CD4-positive, alpha-beta T cell treated with Interleukin-21 for 1 hour (primary cell): Measurements from ENCODE around the gene CKMT2.
A peak's percentile ranks its signal among the peaks of the same experiment; 100 is the strongest.

ENCODE experiments used
- DNase-seq: peaks from one replicate; pipeline ENCODE4 v3.0.0-alpha.2; 2020

CKMT2 gene

DNA sequence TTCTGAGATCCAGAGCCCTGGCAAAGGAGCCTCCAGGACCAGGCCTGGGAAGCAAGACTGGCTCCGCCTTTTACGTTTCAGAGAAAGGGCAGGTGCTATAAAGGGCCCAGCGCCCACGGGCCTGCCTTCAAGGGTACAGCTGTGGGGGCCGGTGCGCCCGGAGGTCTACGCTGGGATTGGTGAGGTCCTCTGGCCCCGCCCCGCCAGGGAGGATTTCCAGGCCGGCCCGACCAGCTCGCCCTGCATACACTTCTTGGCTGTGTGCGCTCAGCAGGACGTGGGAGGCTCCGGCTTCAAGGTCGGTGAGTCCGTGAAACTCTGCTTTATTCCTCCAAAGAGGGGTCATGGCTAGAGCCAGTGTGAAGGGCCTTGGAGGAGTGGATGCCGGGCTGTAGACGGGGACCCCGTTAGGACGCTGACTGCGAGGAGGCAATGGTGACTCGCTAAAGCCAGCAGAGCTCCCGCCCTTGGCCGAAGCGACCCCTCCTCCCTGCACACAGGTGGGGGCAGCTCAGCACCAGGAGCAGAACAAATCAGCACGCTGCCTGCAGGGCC lies at the start of gene CKMT2:
TSS of gene CKMT2 (plus strand) at position 243 of the 555 bp plus-strand sequence. CDS start 17,811 bp downstream, outside the sequence.
- DNase-seq, result no peak

DNA sequence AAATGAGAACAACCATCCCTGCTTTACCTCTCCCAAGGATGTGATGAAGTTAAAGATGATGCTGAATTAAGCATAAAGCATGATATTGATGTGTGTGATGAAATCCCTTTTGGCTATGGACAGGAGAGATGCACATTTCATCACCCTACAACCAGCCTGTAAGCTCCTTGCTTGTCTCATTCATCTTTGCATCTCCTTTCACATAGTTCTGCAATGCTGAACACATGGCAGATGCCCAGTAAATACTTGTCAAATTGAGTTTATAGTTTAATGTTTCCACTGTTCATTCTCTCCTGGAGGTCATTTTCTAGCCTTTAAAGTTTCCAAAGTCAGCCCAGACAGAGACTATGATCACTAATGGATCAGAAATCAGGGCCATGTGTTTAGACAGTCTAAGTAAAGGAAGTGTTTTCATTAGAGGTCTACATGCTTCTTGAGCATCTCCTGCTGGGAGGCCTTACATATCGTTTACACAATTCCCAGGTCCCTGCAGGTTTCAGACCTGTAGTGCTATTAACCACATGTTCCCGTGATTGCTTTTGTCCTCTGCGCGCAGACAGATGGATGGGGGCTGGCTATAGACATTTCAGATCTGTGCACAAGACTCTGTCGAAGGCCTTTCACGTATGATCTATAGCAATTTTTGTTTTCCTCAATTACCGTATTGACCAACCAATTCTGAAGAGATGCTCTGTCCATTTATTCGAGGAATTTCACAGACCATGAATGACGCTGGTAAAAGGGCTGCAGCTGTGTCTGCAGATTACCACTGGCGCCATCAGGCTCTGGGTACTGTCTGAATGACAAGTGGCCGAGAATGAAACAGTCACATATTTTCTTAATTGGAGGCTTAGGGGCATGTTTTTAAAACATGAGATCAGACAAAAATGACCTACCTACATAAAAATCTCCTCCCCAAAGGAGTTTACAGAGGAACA lies 49.0 kb upstream of the CKMT2 start:
- DNase-seq, result no peak

DNA sequence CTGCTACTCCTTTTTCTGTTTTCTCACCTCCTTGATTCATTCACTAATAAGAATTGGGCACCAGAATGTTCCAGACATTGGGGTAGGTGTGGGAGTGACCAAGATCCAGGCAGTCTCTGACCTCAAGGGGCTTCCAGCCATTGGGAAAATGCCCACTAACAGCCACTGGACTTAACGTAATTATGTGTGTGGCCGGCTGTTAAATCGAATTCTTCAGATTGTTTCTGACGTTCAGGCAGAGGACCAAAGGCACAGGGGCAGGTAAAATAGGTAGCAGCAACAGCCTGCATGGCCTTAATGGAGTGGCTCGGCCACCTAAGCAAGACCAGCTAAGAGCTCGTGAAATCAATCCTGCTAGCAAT lies 48.4 kb upstream of the CKMT2 start:
- no peak for DNase-seq

DNA sequence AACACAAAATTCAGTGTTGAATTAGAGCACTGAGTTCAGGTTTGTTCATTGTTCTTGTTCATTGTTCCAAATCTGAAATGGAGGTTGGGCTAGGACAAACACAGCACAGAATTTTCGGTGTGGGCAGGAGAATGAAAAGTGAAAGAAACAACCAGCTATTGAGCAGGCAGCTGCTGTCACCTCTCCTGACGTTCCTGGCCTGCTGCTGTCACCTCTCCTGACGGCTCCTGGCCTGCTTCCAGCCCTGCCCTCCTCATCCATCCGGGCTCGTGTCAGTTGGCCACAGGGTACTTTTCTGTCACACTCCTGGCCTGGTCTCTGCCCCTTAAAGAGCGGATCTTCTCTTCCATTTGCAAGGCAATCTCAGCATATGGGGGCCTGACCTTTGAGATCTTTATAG lies 45.2 kb upstream of the CKMT2 start:
- DNase-seq, result no peak

DNA sequence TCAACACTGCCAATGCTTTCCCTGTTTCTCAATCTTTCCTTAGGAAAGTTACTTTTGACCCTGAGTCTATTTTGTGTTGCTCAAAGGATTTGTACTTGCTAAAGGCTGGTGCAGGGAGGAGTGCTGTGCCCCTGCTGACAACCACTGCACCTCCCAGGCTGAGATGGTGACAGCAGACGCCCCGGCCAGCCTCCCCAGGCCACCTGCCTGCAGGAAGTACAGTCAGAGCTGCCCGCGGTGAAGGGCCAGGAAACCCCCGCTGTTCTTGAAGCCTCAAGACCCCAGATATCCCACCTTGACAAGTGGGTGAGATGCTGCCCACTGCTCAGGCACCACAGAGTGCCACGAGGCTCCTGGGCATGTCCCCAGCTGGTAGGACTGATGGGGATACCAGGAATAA lies 44.2 kb upstream of the CKMT2 start:
- no peak for DNase-seq

DNA sequence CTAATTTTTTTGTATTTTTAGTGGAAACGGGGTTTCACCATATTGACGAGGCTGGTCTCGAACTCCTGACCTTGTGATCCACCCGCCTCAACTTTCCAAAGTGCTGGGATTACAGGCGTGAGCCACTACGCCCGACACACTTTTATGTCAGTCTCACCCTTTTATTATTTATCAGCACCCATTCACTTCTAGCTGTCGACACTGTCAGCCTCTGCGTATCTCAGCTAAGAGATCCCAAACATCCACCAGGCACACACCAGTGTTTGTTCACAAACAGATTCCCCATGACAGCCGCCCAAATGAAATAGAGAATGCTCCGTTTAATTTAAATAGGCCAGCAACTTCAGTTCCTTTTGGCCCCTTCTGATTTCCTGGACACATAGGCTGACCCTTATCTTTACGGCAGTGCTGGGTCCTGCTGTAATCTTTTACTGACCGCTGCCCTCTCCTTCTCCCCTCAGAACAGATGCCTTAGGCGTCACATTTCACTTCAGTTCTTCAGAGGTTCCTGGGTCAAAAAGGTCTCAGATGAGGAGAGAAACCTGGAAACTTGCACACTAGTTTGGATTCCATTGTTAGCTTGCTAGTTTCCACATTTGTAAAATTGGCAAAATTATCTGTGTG lies 43.1 kb upstream of the CKMT2 start:
- no peak for DNase-seq

DNA sequence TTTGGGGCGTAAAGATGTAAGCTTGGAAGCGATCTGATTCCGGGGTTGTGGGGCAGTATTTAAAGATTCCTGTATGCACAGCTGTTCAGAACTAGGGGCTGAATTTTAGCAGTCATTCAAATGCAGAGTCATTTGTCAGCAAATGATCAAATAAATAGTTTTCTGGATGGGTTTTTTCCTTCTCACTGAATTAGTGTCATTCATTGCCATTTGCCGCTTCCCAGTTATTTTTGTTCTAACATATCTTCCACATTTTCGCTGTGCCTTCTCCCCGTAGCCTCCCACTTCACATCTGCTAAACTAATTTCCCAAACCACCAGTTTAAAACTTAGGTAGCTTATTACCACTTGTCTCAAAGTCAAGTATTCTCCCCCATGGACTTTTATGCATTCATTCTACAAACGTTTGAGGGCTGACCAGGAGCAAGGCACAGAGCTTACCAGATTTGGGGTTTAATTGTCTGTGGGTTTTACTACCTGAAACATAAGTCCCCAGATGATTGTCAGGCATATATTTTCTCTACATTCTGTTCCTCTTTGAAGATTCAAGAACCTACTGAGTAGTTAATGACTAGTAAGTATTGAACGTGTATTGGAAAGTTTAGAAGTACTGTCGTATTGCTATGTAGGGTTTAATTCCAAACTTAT lies 41.3 kb upstream of the CKMT2 start:
- DNase-seq, result no peak

DNA sequence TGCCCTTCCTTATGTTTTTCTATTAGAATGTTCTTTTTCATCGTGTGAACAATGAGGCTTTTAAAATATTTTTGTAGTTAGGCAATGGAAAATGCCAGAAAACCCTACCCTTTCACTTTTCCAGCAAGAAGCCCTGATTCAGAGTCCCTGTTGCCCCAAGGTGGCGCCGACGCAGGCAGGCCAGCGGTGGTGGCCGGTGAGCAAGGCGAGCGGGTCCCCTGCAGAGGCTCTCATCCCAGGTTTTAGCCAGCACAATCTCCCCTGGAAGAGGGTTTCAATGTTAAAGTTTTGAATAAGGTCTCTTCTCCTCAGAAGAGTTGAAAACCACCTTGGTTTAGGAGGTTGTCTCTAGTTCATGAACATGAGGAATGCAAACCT lies 40.8 kb upstream of the CKMT2 start:
- DNase-seq, result no peak

DNA sequence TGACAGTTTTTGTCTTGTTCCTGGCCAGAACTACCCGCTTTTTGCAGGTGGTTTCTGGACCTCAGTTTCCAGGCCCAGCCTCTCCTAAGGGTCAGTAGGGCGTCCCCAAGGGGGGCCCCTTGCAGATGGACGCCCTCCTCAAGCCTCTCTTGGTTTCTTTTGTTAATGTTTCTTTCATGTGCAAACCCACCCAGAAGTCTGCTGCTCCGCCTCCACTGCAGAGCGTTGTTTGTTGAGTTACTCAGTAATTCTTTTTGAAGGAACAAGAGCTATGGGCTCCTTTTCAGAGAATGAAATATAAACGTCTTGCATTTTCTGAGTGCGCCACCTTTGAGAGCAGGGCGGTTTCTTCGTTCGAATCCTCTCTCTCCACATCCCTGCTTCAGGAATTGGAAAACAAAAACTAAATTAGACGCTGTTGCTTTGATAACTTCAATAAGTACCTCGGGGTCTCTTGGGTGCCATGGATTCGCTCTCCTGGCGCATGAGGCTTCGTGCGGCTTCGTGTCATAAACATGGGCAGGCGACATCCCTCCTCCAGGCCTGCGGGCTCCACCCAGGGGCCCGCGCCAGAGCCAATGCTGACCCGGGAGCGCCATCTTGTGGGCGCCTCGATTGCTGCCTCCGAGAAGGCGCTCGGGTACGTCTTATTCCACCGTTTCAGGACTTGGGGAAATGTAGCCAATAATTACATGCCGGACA lies 38.3 kb upstream of the CKMT2 start:
- peak; percentile 78 for DNase-seq

DNA sequence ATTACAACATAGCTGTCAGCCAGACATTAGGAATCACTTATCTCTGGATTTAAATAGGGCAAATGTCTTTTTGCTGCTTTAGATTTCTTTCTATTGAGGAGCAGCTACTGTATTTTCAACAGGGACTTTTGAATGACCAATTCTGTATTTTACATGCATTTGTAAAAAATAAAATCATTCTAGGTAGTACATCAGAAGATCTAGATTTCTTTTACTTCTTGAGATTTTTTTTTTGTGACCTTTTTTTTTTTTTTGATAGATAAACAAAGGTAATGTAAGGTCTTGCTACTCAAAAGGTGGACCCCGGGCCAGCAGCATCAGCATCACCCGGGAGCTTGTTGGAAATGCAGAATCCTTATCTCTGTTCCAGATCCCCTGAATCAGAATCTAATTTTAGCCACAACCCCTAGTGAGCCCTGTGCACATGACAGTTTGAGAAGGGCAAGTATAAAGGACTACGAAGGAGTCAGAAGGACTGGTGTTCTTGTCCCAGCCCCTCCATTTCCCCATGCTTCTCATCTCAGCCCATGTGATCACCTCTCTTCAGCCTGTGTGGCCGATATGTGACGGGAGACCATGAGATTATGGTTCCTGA lies 37.7 kb upstream of the CKMT2 start:
- no peak for DNase-seq

DNA sequence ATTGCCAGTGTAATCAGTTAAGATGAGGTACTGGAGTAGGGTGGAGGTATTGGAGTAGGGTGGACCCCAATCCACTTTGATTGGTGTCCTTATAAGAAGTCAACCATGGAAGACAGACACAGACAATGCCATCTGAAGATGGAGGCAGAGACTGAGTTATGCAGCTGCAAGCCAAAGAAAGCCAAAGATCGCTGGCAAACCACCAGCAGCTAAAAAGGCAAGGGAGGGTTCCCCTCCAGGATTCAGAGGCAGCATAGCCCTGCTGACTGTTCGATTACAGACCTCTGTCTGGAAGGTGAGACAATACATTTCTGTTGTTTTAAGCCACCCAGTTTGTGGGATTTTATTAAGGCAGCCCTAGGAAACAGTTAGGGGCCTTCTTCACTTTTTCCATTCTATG lies 30.5 kb upstream of the CKMT2 start:
- DNase-seq, result no peak

DNA sequence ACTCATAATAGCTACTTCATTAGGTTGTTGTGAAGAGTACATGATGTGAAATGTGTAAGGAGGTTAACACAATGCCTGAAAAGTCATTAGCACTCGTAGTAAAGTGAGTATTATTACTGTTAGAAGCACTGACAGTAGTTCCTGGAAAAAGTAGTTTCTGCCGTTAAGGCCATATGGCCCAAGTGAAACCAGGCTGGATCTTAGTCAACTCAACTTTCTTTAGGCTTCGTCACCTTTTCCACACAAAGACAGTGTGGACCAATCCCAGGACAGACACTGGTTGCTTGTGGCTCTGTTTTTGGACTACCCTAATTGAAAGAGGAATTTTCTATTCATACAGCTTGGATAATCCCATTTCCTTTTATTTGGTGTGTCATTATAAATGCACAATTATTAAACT lies 29.4 kb upstream of the CKMT2 start:
- no peak for DNase-seq

DNA sequence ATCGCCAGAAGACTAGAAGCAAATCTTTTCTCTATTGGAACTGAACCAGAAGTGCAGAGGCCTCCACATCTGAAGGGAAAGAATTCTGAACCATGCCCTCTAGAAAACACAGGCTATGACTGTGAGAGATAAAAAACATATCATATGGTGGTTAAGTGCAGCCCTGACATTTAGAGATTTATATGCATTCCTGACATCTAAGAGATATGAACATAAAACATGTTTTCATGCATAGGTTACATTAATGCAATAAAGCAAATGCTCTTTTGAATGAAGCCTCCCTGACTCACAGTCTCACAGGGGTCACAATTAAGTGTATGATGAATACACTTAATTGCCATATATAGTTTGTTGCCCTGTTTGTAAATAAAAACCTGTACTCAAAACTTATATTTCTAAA lies 28.9 kb upstream of the CKMT2 start:
- no peak for DNase-seq

DNA sequence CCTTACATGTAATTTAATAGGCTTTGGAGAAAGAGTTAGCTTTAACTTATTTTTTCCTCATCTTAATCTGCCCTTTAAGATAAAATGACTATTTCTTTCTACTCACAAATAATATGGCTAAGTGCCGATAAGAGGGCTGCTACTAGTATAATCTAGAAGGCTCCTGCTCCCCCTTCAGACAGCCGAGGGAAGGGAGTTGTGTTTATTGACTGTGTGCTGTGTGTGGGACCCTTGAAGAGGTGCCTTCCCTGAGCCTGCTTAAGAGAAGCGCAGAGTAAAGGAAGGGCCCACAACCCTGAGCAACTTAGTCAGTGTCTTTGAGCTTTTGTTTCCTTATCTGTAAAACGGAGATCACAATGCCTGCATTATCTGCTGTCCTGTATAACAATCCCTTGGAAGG lies 28.1 kb upstream of the CKMT2 start:
- DNase-seq, result no peak

DNA sequence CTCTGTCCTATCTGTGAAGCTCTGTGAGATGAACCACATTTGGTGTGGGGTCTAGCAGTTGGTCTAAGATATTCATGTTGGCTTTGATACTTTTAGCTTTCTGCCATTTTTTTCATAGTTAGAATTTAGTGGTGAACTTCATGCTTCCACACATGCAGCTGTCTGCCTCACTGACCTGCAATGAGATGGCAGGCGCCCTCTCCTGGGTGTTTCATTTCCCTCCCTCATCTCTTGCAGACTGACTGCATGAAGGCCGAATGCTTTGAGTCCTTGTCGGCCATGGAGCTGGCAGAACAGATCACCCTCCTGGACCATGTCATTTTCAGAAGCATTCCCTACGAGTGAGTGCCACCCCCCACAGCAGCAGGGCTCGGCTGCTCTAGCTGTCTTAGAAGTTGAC lies 26.1 kb upstream of the CKMT2 start:
- DNase-seq, result no peak

DNA sequence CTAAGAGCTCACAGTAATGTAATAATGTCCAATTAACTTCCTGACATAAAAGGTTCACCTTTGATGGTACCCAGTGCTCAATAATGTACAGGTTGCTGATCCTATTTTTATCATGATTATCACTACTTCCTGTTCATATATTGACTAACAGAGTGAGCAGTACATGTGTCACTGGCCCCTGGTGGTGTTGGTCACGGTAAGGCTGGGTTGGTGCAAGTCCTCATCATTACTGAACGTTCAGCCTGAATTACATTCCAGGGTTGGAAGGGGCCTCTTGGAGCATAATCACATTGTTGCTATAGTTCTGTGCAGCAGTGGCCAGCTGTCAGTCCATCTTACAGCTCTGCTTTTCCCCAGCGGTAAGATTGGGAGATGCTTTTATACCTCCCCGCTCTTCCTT lies 24.2 kb upstream of the CKMT2 start:
- no peak for DNase-seq

DNA sequence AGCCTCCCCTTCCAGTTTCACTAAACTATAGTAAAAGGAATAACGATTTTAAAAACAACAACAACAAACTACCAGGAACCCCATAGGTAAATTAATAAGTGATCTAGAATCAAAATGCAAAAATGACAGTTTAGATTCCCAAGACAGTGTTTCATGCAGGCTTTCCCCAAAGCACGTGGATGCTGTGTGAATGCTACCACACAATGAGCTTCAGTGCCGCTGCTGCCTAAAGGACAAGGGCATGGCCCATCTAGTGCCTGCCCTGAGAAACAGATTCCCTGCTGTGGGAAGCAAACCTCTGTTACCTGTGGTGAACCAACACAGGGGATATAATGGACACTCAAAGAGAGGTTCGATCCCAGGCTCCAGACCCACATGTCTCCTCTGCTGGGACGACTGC lies 23.7 kb upstream of the CKMT2 start:
- no peak for DNase-seq

DNA sequence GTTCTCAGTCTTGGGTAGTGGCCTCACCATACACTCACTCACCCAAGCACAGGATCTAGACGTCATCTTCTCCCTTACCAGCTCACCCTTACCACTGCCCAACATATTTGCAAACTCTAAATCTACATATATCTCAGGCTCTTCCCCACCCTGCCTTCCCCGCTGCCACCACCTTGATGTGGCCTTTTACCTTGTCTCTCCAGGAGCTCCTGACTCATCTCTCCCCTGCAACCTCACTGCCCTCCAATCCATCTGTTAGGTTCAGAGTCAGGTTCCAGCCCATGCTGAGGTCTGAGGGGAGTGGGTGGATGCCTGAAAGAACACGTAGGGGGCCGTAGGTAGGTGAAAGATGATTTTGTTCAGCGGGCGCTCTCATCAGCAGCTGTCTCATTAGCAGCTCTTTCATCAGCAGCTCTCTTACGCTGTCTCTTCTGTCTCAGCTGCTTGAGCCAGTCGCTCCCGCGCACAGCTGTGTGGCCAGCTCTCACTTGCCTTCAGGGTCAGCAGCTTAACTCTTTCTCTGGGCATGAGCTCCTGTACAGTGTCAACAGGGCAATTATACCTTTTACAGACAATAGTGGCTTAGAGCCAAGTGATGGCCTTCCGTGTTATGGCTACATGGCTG lies 23.1 kb upstream of the CKMT2 start:
- DNase-seq, result no peak

DNA sequence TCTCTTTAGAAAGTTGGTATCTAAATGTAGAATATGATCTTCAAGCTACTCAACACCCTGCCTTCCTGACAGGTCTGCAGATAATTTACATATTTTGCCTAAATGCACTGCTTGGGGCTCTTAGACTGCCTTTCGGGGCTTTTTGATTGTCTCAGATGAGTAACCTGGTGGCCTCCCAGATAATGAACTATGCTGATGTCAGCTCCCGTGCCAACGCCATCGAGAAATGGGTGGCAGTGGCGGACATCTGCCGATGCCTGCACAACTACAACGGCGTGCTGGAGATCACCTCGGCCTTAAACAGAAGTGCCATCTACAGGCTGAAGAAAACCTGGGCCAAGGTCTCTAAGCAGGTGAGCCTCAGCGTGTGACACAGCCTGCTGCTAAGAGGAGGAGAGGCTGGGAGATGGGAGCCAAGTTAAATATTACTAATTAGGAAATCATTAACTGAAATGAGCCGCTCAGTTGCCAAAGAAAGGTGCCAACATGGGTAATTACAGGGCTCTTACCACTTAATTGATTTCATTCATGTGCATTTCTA lies 20.8 kb upstream of the CKMT2 start:
- peak; percentile 9 for DNase-seq

DNA sequence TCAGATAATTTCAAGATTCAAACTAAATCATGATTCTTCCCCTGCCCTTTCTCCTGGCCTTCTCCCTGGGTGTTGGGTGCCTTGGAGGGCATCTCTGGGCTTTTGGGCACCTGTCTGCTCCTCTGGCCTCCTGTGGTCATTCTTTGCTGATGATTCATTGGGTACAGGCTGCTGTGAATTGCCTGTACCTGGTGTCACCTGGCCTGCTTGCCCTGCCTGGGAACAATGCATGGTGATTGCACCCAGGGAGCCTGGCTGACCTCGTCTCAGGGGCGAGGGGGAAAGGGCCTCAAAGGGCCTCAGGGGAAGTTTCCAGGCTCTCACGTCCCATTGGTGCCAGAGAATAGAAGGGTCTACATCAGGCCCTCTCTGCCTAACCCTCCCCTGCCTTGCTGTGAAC lies 20.1 kb upstream of the CKMT2 start:
- no peak for DNase-seq

DNA sequence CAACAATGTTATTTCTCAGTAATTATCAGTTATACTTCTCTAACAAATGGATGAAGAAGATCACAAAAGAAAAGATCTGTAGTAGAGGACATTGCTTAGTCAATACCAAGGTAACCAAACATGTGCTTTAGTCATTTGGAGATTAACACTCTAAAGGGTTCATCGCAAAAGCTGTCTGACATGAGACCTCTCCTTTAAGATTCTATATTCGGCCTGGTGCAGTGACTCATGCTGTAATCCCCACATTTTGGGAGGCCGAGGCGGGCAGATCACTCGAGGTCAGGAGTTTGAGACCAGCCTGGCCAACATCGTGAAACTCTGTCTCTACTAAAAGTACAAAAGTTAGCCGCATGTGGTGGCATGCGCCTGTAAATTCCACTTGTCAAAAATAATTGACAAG lies 18.3 kb upstream of the CKMT2 start:
- no peak for DNase-seq

DNA sequence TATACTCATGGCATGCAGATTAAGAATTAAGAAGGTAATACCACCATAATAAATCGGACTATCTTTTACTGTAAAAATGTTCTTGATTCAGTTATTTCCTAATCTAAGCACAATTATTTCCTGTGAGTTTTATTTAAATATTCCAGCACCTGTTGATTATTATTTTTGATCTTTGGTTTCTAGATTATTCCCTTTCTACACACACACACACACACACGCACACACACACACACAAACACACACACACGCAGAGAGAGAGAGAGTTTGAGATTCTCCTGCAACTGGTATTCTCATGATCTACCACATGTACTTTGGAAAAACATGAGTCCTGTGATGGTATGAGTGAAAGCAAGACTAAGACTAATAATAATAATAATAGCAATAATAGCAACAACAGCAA lies 17.0 kb upstream of the CKMT2 start:
- no peak for DNase-seq
